Stimulated activated effector memory CD8-positive, alpha-beta T cell treated with anti-CD3 and anti-CD28 coated beads, Interleukin-12 subunit alpha, Interleukin-12 subunit beta, amount 100 ng/mL, for 72 hours (primary cell): ENCODE data around the gene EVC.
"Not testable (repeated sequence)": the region's sequence is repeated elsewhere in the genome, so short reads cannot be mapped to it uniquely, and the experiment has no call there.

Experiments
- ATAC-seq: fragments of 150-1000 bp; cut with Tn5 transposase; 2 replicates; pipeline ENCODE4 v1.10.0; 2021
- DNase-seq, 2 donors: peaks; one replicate each; pipeline ENCODE4 v3.0.0; 2021 to 2022; ENCODE audit warnings: low spot score in 2 of 2
- H3K27ac Mint-ChIP-seq: one replicate; pipeline ENCODE4 v1.8.0; 2022; ENCODE audit warnings: mild to moderate bottlenecking, mixed read lengths
- H3K36me3 Mint-ChIP-seq: one replicate; pipeline ENCODE4 v1.8.0; 2022; ENCODE audit warnings: mild to moderate bottlenecking, mixed read lengths
- H3K4me1 Mint-ChIP-seq: one replicate; pipeline ENCODE4 v1.8.0; 2022; ENCODE audit warnings: mixed read lengths
- H3K4me3 Mint-ChIP-seq: one replicate; pipeline ENCODE4 v1.8.0; 2022; ENCODE audit warnings: mild to moderate bottlenecking, mixed read lengths
- H3K9me3 Mint-ChIP-seq: one replicate; pipeline ENCODE4 v1.8.0; 2022; ENCODE audit warnings: mixed read lengths

EVC gene

DNA sequence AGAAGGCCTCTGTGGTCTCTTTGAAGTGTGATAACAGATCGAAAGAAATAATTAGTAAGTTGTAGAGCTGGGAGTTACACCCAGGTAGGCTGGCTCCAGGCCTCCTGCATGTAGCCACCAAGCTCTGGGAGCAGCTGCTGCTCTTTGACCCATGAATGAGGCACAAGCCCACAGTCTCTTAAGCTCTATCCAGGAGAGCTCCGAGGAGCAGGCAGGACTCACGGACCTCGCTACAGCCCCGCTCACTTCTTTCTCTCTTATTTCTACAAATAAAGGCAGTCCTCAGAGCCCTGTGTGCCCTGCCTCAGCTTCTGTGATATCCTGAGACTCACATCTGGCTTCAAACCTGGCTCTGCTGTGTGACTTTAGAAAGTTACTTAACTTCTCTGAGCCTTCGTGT is 86.9 kb downstream of the EVC start:
- H3K4me3 Mint-ChIP-seq = no peak overlapping the region
- H3K9me3 Mint-ChIP-seq = no peaks in the 10 kb centered on the region
- no peaks in the 10 kb centered on the region for H3K4me1 Mint-ChIP-seq
- no peak for ATAC-seq
- no peak for DNase-seq
- H3K36me3 Mint-ChIP-seq = no peaks in the 10 kb centered on the region
- no peak overlapping the region for H3K27ac Mint-ChIP-seq

DNA sequence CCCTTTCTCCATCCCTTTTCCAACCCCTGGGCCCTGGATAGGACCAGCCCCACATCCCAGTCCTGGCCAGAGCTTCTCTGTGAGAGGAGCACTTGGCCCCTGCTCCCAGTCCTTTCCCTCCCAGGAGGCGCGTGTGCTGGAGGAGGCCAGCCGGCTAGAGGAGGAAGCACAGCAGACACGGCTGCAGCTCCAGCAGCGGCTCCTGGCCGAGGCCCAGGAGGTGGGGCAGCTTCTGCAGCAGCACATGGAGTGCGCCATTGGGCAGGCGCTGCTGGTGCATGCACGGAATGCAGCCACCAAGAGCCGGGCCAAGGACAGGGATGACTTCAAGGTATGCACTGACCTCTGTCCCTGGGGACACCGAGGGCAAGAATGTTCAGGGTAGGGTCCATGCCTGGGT is 87.5 kb downstream of the EVC start:
- Mint-ChIP-seq H3K36me3 (no peaks in the 10 kb centered on the region), H3K4me1 (no peaks in the 10 kb centered on the region), H3K27ac (no peak overlapping the region), H3K4me3 (no peak overlapping the region), H3K9me3 (no peaks in the 10 kb centered on the region)
- DNase-seq (no peak), ATAC-seq (no peak)

DNA sequence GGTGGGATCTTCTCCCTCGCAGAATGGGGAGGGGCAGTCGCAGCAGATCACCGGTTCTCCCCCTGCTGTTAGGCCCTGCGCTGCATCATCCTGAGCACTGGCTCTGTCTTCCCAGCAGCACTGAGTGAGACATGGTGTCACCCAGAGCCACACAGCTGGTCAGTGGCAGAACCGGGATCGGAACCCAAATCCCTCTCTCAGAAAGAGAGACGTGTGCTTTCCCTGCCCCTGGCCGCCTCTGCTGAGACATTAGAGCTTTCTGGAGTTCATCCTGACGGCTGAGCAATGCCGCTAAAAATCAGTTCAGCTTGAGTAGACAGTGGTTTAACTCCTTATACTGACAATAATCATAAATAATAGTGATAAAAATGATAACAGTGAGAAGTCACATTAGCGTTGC is 87.9 kb downstream of the EVC start:
- H3K4me3 Mint-ChIP-seq = no peak overlapping the region
- ATAC-seq (no peak), DNase-seq (no peak)
- H3K9me3 Mint-ChIP-seq = no peaks in the 10 kb centered on the region
- H3K4me1 Mint-ChIP-seq = no peaks in the 10 kb centered on the region
- no peaks in the 10 kb centered on the region for H3K36me3 Mint-ChIP-seq
- H3K27ac Mint-ChIP-seq = no peak overlapping the region

DNA sequence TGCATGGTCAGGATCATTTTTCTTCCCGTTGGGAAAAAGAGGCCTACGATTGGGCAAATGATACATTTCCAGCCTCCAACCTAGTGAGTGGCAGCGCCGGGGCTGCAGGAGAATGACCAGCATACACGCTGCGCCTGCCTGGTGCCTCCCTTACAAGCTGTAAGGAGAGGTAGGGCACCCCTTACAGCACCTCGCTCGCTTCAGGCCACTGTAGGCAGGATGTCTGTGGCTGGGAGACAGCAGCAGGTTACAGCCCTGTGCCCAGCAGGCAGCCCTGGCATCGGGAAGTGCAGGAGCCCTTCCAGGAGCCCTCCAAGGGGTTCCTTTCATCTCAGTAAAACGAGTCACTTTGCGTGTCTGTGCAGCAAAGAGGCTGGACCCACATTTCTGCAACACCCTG is 88.4 kb downstream of the EVC start:
- no peak overlapping the region for H3K4me3 Mint-ChIP-seq
- H3K36me3 Mint-ChIP-seq = no peaks in the 10 kb centered on the region
- no peak for DNase-seq
- H3K4me1 Mint-ChIP-seq = no peaks in the 10 kb centered on the region
- no peaks in the 10 kb centered on the region for H3K9me3 Mint-ChIP-seq
- ATAC-seq = no peak
- no peak overlapping the region for H3K27ac Mint-ChIP-seq

DNA sequence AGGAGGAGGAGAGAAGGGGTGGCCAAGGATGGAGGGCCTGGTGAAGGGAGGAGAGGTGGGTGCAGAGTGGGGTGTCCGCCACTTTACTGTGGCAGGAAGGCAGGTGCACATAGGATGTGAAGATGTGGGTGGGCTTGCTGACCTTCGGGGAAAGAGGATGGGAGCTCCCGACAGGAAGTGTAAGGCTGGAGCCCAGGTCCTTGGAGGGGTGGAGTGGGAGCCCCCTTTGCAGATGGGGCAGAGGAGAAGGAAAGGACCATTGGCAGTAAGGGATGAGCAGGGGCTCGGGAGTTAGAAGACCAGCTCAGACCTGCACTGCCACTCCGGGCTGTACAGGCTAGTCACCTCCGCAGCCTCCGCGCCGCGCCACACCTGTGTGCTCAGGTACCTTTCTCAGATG is 89.5 kb downstream of the EVC start:
- no peaks in the 10 kb centered on the region for H3K36me3 Mint-ChIP-seq
- H3K4me1 Mint-ChIP-seq = no peaks in the 10 kb centered on the region
- H3K27ac Mint-ChIP-seq = no peak overlapping the region
- ATAC-seq (no peak), DNase-seq (no peak)
- H3K4me3 Mint-ChIP-seq = no peak overlapping the region
- no peaks in the 10 kb centered on the region for H3K9me3 Mint-ChIP-seq

DNA sequence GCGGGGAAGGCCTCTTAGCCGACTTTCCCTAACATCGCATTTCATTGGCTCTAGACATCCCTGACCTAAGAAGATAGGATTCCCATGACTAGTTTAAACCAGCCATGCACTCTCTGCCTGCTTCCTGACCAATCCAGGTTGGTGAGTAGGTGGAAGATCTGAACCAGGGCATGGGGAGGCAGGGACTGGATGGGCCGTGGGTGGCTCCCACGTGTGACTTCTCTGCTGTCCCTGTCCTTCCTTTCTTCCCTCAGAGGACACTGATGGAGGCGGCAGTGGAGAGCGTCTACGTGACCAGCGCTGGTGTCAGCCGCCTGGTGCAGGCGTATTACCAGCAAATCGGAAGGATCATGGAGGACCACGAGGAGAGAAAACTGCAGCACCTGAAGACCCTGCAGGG is 90.7 kb downstream of the EVC start:
- no peaks in the 10 kb centered on the region for H3K36me3 Mint-ChIP-seq
- no peaks in the 10 kb centered on the region for H3K9me3 Mint-ChIP-seq
- ATAC-seq (no peak), DNase-seq (no peak)
- H3K27ac Mint-ChIP-seq = no peak overlapping the region
- H3K4me1 Mint-ChIP-seq = no peaks in the 10 kb centered on the region
- no peak overlapping the region for H3K4me3 Mint-ChIP-seq

DNA sequence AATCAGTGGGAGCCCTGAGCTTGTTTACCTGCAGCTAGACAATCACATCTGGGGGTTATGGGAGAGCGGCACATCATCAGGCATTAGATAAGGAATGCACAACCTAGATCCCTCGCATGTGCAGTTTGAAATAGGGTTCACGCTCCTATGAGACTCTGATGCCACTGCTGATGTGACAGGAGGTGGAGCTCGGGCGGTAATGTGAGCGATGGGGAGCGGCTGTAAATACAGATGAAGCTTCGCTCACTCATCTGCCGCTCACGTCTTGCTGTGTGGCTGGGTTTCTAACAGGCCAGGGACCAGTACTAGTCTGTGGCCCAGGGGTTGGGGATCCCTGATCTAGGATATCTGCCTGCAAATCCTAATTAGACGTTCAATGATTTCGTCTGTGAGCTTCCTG is 91.6 kb downstream of the EVC start:
- no peaks in the 10 kb centered on the region for H3K4me1 Mint-ChIP-seq
- H3K9me3 Mint-ChIP-seq = no peaks in the 10 kb centered on the region
- no peak overlapping the region for H3K27ac Mint-ChIP-seq
- no peak overlapping the region for H3K4me3 Mint-ChIP-seq
- DNase-seq (no peak), ATAC-seq (no peak)
- no peaks in the 10 kb centered on the region for H3K36me3 Mint-ChIP-seq

DNA sequence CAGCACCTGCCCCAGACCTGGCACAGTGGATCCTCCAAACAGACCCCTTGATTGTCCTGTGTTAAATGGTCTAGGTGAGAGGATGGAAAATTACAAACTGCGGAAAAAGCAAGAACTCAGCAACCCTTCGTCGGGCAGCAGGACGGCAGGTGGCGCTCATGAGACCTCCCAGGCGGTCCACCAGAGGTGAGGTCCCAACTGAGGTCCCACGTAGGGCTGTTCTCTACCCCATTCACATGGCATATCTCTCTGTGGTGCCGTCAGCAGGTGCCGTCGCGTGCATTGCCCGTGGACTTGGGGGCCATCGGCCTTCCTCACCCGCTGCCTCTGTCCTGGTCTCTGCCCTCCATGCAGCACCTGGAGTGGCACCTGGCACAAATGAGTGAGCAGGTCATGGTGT is 93.7 kb downstream of the EVC start:
- no peak for ATAC-seq
- no peak for DNase-seq
- no peak overlapping the region for H3K27ac Mint-ChIP-seq
- H3K4me3 Mint-ChIP-seq = no peak overlapping the region
- H3K4me1 Mint-ChIP-seq = no peaks in the 10 kb centered on the region
- no peaks in the 10 kb centered on the region for H3K9me3 Mint-ChIP-seq
- no peaks in the 10 kb centered on the region for H3K36me3 Mint-ChIP-seq

DNA sequence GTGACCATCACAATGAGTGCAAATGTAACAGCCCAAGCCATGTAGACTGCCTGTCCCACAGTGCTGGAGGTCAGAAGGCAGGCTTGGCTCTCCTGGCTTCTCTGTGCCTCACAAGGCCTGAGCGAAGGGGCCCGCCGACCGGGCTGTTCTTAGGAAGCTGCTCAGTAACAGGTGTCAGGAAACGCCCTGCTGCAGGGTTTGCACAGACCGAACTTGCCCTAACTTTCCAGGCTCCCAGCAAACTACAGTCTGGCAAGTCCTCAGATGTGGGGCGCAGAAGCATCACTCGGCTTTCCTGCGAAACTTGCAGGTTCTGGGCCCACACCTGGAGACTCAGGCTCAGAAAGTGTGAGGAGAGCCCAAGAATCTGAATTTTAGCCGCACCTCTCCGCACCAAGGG is 94.3 kb downstream of the EVC start:
- Mint-ChIP-seq H3K27ac (no peak overlapping the region), H3K4me3 (no peak overlapping the region), H3K36me3 (no peaks in the 10 kb centered on the region), H3K4me1 (no peaks in the 10 kb centered on the region), H3K9me3 (no peaks in the 10 kb centered on the region)
- no peak for DNase-seq
- no peak for ATAC-seq

DNA sequence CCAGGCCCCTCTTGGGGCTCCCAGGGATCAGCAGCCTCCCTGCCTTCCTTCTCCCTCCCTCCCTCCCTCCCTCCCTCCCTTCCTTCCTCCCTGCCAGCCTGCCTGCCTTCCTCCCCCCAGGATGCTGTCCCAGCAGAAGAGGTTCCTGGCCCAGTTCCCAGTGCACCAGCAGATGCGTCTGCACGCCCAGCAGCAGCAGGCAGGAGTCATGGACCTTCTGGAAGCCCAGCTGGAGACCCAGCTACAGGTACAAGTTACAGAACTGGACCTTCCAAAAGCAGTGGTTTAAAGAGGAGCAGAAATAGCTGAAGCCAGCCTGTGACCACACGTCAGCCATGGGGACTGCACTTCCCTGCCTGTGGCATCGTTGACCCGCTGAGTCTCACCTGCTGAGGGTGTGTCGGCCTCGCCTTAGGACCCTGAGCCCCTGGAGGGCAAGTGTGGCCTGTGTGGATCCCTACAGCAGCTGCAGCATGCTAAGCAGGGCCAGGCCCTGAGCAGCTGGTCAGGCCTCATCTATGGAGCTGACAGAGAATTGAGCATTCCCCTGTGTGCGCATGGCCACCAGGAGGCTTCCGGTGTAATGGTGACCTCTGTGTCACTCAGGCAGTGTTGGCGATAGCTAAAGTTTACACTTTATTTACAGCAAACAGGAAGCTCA is 97.2 kb downstream of the EVC start:
- no peak for DNase-seq

DNA sequence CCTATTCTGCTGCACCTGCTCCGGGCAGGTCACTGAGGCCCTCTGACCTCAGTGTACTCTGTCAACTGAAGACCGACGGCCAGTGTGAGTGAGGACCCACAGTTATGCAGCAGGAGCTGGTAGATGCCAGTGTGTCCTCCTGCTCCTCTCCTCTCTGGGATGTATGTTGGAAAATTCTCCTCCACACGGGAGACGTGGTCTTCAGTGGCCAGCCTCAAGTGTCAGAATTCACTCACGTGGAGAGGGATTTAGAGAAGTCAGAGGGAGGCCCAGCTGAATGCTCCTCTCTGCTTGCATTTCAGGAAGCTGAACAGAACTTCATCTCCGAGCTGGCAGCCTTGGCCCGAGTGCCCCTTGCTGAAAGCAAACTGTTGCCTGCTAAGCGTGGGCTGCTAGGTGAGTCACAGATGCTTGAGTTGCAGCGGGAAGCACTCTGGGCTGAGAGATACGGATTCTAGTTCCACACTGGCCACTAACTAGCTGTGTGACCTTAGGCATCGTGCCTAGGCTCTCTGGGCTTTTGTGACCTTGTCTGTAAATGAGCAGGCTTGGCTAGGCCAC is 98.3 kb downstream of the EVC start:
- Mint-ChIP-seq H3K4me3 (no peak overlapping the region), H3K36me3 (no peaks in the 10 kb centered on the region), H3K9me3 (no peaks in the 10 kb centered on the region), H3K4me1 (no peaks in the 10 kb centered on the region), H3K27ac (no peak overlapping the region)
- no peak for ATAC-seq
- DNase-seq = no peak

More for the DNA sequence above, 97.2 kb downstream of the EVC start:
- H3K36me3 Mint-ChIP-seq = no peaks in the 10 kb centered on the region
- no peaks in the 10 kb centered on the region for H3K4me1 Mint-ChIP-seq
- H3K9me3 Mint-ChIP-seq = no peaks in the 10 kb centered on the region
- no peak for ATAC-seq
- no peak overlapping the region for H3K27ac Mint-ChIP-seq
- no peak overlapping the region for H3K4me3 Mint-ChIP-seq

DNA sequence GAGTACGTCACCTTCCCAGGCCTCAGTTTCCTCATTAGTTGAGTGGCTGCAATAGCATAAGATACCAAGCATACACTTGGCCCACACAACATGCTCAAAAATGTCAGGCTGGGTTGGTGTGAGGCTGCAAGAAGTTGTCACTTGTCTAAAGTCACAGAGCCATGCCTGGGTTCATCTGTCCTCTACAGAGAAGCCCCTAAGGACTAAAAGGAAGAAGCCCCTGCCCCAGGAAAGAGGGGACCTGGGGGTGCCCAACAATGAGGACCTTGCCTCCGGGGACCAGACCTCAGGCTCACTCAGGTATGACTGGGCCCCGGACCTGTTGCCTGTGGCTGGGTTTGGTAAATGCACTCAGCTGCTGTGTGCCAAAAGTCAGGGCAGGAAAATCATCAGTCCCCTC is 99.2 kb downstream of the EVC start:
- no peaks in the 10 kb centered on the region for H3K9me3 Mint-ChIP-seq
- ATAC-seq = no peak
- no peaks in the 10 kb centered on the region for H3K36me3 Mint-ChIP-seq
- H3K4me3 Mint-ChIP-seq = no peak overlapping the region
- no peak for DNase-seq
- H3K27ac Mint-ChIP-seq = no peak overlapping the region
- H3K4me1 Mint-ChIP-seq = no peaks in the 10 kb centered on the region

DNA sequence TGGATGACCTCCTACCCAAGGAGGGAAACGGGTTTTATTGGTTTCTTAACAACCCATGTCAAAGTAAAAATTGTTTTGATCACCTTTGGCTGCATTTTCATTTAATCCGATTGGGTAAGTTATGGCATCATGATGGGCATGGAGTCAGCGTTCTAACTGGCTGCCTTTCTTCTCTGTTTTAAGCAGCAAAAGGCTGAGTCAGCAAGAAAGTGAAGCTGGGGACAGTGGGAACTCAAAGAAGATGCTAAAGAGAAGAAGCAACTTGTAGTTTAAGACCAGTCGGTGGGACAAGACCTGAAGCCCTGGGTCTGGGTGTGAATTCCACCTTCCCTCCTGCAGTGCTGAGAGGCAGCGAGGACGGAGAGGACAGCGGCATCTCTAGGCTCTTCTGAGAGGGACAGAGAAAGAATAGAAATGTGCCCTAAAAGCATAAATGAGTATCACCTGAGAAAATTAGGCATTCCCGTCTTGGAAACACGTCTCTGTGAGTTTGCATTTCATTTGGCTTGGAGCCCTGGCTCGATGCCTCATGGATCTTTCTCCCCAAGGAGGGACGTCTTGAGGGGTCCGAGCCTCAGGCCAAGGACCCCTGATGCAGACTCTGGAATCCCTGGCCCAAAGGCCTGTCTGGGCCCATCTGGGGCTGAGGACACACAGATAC is 99.9 kb downstream of the EVC start:
- H3K4me3 Mint-ChIP-seq = no peak overlapping the region

DNA sequence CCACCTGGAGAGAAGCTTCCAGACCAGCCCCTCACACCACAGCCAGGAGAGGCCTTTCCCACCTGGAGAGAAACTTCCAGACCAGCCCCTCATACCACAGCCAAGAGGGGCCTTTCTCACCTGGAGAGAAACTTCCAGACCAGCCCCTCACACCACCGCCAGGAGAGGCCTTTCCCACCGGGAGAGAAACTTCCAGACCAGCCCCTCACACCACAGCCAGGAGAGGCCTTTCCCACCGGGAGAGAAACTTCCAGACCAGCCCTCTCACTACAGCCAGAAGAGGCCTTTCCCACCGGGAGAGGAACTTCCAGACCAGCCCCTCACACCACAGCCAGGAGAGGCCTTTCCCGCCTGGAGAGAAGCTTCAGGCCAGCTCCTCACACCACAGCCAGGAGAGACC is 101.1 kb downstream of the EVC start:
- not testable (repeated sequence) for ATAC-seq, H3K4me3 Mint-ChIP-seq, H3K27ac Mint-ChIP-seq, H3K4me1 Mint-ChIP-seq, DNase-seq, H3K9me3 Mint-ChIP-seq, H3K36me3 Mint-ChIP-seq

More for the DNA sequence above, 99.9 kb downstream of the EVC start:
- Mint-ChIP-seq H3K36me3 (no peaks in the 10 kb centered on the region), H3K9me3 (no peaks in the 10 kb centered on the region), H3K27ac (no peak overlapping the region), H3K4me1 (no peaks in the 10 kb centered on the region)
- DNase-seq (no peak), ATAC-seq (no peak)

DNA sequence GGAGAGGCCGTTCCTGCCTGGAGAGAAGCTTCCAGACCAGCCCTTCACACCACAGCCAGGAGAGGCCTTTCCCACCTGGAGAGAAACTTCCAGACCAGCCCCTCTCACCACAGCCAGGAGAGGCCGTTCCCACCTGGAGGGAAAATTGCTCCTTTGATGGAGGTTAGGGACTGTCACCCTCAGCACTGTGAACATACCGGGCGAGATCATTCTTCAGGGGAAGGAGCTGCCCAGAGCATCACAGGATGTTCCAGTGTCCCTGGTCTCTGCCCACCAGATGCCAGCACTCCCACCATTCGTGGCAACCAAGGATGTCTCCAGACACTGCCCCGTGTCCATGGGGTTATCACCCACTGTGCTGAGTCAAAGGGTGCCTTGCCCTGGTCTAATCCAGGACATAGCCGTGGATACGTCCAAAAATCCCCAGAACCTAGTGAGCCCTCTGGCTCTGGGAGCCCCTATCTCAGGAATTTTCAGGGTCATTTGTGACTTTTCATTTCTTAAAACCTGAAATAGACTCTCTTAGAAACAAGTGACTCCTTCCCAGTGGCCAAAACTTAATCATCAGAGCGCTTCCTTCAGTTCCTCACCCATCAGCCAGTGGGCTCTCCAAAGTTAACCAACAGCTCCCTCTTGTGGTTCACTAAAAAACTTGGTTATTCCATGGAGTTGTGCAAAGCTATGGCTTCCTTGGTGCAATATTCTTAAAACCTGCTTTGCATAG is 101.7 kb downstream of the EVC start:
- H3K36me3 Mint-ChIP-seq = no peaks in the 10 kb centered on the region
- no peaks in the 10 kb centered on the region for H3K4me1 Mint-ChIP-seq
- H3K4me3 Mint-ChIP-seq = no peak overlapping the region
- ATAC-seq (peak; percentile 45), DNase-seq (no peak)
- H3K27ac Mint-ChIP-seq = no peak overlapping the region
- H3K9me3 Mint-ChIP-seq = no peaks in the 10 kb centered on the region

DNA sequence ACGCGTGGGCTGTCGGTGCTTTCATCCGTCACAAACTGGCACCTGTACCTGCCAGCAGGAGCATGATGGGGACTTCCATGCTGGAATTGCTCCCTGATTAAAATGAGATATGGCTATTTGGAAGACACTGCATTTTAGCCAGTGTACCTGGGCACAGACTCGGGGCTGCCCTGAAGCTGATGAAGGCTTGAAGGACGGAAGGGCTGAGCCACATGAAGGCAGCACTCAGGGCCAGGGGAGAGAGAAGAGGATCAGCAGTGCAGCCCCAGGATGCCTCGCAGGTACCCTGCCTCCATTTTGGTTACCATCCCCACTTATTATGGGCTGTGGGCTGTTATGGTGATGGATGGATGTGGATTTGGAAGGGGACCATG is 102.9 kb downstream of the EVC start:
- no peak overlapping the region for H3K4me3 Mint-ChIP-seq
- DNase-seq (no peak), ATAC-seq (no peak)
- no peaks in the 10 kb centered on the region for H3K36me3 Mint-ChIP-seq
- H3K9me3 Mint-ChIP-seq = no peaks in the 10 kb centered on the region
- no peak overlapping the region for H3K27ac Mint-ChIP-seq
- no peaks in the 10 kb centered on the region for H3K4me1 Mint-ChIP-seq
